ENCODE measurements around the gene DNAH7.

DNA sequence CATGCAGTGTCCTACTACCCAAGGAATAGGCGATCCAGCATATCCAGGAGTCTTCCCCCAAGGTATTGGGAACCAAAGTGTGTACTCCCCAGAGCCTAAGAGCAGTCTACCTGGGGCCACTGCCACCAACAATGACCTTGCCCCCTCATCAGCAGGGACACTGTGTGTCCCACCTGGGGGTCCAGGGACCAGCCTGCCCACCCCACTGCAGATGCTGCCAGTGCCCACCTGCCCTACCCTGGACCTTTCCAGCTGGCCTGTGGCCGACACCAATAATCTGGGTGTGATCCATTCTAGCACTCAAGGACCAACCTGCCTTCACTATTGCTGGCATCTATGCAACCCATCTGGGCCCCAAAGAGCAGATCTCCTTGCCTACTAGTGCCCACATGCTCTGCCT is 32.2 kb downstream of the DNAH7 start:
- TF ChIP-seq EZH2 (IDR thresholded peaks at IDR 0.05; ENCODE audit: borderline replicate concordance, control insufficient read depth, low read depth, low read length) (no peak), NFIC (IDR thresholded peaks at IDR 0.05; ENCODE audit: low read depth, low read length) (no peak), ZNF217 (IDR thresholded peaks at IDR 0.05) (no peak), HDAC6 (IDR thresholded peaks at IDR 0.05; ENCODE audit: unreplicated experiment) (no peak), SMARCA5 (IDR thresholded peaks at IDR 0.05) (no peak), FOXM1 (IDR thresholded peaks at IDR 0.05; ENCODE audit: low read depth, low read length) (no peak), POLR2A (IDR thresholded peaks at IDR 0.05; ENCODE audit: low read depth, low read length) (no peak), RBBP5 (conservative IDR thresholded peaks at IDR 0.05) (no peak)
- TF ChIP-seq, protein P1, sequence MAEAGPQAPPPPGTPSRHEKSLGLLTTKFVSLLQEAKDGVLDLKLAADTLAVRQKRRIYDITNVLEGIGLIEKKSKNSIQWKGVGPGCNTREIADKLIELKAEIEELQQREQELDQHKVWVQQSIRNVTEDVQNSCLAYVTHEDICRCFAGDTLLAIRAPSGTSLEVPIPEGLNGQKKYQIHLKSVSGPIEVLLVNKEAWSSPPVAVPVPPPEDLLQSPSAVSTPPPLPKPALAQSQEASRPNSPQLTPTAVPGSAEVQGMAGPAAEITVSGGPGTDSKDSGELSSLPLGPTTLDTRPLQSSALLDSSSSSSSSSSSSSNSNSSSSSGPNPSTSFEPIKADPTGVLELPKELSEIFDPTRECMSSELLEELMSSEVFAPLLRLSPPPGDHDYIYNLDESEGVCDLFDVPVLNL (IDR thresholded peaks at IDR 0.05; ENCODE audit: low read depth, low read length): no peak
- TF ChIP-seq, protein P2, sequence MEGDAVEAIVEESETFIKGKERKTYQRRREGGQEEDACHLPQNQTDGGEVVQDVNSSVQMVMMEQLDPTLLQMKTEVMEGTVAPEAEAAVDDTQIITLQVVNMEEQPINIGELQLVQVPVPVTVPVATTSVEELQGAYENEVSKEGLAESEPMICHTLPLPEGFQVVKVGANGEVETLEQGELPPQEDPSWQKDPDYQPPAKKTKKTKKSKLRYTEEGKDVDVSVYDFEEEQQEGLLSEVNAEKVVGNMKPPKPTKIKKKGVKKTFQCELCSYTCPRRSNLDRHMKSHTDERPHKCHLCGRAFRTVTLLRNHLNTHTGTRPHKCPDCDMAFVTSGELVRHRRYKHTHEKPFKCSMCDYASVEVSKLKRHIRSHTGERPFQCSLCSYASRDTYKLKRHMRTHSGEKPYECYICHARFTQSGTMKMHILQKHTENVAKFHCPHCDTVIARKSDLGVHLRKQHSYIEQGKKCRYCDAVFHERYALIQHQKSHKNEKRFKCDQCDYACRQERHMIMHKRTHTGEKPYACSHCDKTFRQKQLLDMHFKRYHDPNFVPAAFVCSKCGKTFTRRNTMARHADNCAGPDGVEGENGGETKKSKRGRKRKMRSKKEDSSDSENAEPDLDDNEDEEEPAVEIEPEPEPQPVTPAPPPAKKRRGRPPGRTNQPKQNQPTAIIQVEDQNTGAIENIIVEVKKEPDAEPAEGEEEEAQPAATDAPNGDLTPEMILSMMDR (IDR thresholded peaks at IDR 0.05 in 2 of 3, conservative IDR thresholded peaks at IDR 0.05 in 1 of 3; ENCODE audit: control insufficient read depth in 2 of 3, extremely low read depth in 1 of 3, insufficient read depth in 1 of 3, low read depth in 3 of 3, low read length in 3 of 3): no peak
